ENCODE measurements around the gene TMEM132D. TPM values are rescaled to one million over a fixed set of nuclear protein-coding genes. Genes with fewer than 3 reads are reported as not detected.

TMEM132D gene
- total and polyA plus RNA-seq, 2 of the 4 experiments (the other 2 are of a cell fraction), result not detected

GRCh38 chr12:129226005-129226404 is 677.8 kb downstream of the TMEM132D start:
- no peak overlapping the region for H2BK5ac ChIP-seq (ENCODE audit: low read depth, low read length, poor library complexity, severe bottlenecking)
- no peak overlapping the region for H3K9ac ChIP-seq (ENCODE audit: low read depth, low read length)
- no peak overlapping the region for H3K4me2 ChIP-seq (ENCODE audit: low read depth, low read length)
- no peak overlapping the region for H3K4ac ChIP-seq (ENCODE audit: low read depth, low read length)
- peaks cover 18% of the 10 kb centered on the region for H3K9me3 ChIP-seq (ENCODE audit: control insufficient read depth, insufficient read depth, low read length)
- H3K27me3 ChIP-seq (ENCODE audit: control insufficient read depth, insufficient read depth, low read length), result no peaks in the 10 kb centered on the region
- in situ Hi-C loops (cut with MboI; ENCODE audit: low sequenced_read_pairs) (no loop called here), intact Hi-C loops (cut with micrococcal nuclease) (no loop called here), dilution Hi-C loops (cut with HindIII; ENCODE audit: low sequenced_read_pairs, unreplicated experiment) (no loop called here)
- no peaks in the 10 kb centered on the region for H3K79me1 ChIP-seq (ENCODE audit: low read depth in 1 of 2, low read length in 2 of 2)
- H2AK9ac ChIP-seq (replicated peaks; ENCODE audit: low read depth, low read length, poor library complexity), result no peak overlapping the region
- no peak overlapping the region for H3K56ac ChIP-seq (ENCODE audit: extremely low read depth, insufficient read depth, low read length)
- ATAC-seq (ENCODE audit: low read depth) (no peak), DNase-seq (no peak)
- no peak overlapping the region for H3K14ac ChIP-seq (replicated peaks; ENCODE audit: low read depth, low read length)
- BruUV-seq (replicated peaks), result no TSS peak
- H2BK20ac ChIP-seq (ENCODE audit: low read depth, low read length), result no peak overlapping the region
- H3K23ac ChIP-seq (ENCODE audit: low read depth, low read length), result no peak overlapping the region
- H2AK5ac ChIP-seq (ENCODE audit: low read depth, low read length), result no peak overlapping the region
- no peak overlapping the region for H2AFZ ChIP-seq (replicated peaks; ENCODE audit: low read length, poor library complexity)
- no peak overlapping the region for H3K18ac ChIP-seq (ENCODE audit: low read depth, low read length)
- POLR2A ChIA-PET (ENCODE audit: unreplicated experiment), result no interaction called here
- CTCF ChIA-PET, result no interaction called here
- no peak overlapping the region for H4K5ac ChIP-seq (ENCODE audit: low read depth, low read length)
- no peaks in the 10 kb centered on the region for H3K36me3 ChIP-seq (ENCODE audit: control insufficient read depth, insufficient read depth, low read length)
- H4K91ac ChIP-seq (ENCODE audit: insufficient read depth, low read depth, low read length), result no peak overlapping the region
- H3K27ac ChIP-seq (ENCODE audit: insufficient read depth, low read length), result no peak overlapping the region
- no peak overlapping the region for H4K8ac ChIP-seq (ENCODE audit: low read depth in 2 of 2, low read length in 2 of 2)
- no peaks in the 10 kb centered on the region for H3K4me1 ChIP-seq (ENCODE audit: control insufficient read depth, insufficient read depth, low read length)
- H2BK120ac ChIP-seq (ENCODE audit: low read depth, low read length), result no peak overlapping the region
- no peaks in the 10 kb centered on the region for H3K9me1 ChIP-seq (ENCODE audit: insufficient read depth, low read length)
- H3K4me3 ChIP-seq (ENCODE audit: insufficient read depth, low read depth, low read length), result no peak overlapping the region
- H2BK15ac ChIP-seq (ENCODE audit: low read depth, low read length), result no peak overlapping the region
- no peaks in the 10 kb centered on the region for H4K20me1 ChIP-seq (ENCODE audit: insufficient read depth, low read length)
- TF ChIP-seq RFX5 (IDR thresholded peaks at IDR 0.05; ENCODE audit: low read depth, low read length), result no peak
- no CpG with 5 or more reads among the region's 7 CpGs for WGBS, 2 experiments (ENCODE audit: extremely low coverage in 2 of 2, insufficient read length in 1 of 2)
